Heart right ventricle (tissue), 16 donors: Measurements from ENCODE around the gene RBBP8NL. TPM values are rescaled to one million over a fixed set of nuclear protein-coding genes. Genes with fewer than 3 reads are reported as not detected.
"Not testable (repeated sequence)": the region's sequence is repeated elsewhere in the genome, so short reads cannot be mapped to it uniquely, and the experiment has no call there.

Source experiments
- ATAC-seq, 8 donors: fragments of 200-7000 bp; cut with Tn5 transposase; one replicate each; pipeline ENCODE4 v1.9.1; 2020; ENCODE audit warnings: mild to moderate bottlenecking in 8 of 8, moderate library complexity in 8 of 8, moderate number of reproducible peaks in 1 of 8
- DNase-seq, 2 donors: peaks; one replicate each; pipeline ENCODE4 v3.0.0-alpha.2; 2020
- H3K27ac ChIP-seq, 10 donors: fragments of 200-600 bp; sonication (generic) in 2 of 10; one replicate each; pipeline versions ENCODE4 v1.5.0 to v1.8.0; 2020 to 2022; ENCODE audit warnings: mild to moderate bottlenecking in 3 of 10
- H3K27me3 ChIP-seq, 7 donors: fragments of 200-600 bp; one replicate each; pipeline ENCODE4 v1.8.0; 2021 to 2022; ENCODE audit warnings: mild to moderate bottlenecking in 2 of 7
- H3K36me3 ChIP-seq, 9 donors: fragments of 200-600 bp; sonication (generic) in 1 of 9; one replicate each; pipeline versions ENCODE4 v1.5.0 to v1.8.0; 2020 to 2022; ENCODE audit warnings: mild to moderate bottlenecking in 2 of 9
- H3K4me1 ChIP-seq, 9 donors: fragments of 200-600 bp; sonication (generic) in 1 of 9; one replicate each; pipeline versions ENCODE4 v1.5.0 to v1.8.0; 2020 to 2022; ENCODE audit warnings: mild to moderate bottlenecking in 4 of 9
- H3K4me3 ChIP-seq, 10 donors: fragments of 200-600 bp; sonication (generic) in 2 of 10; one replicate each; pipeline versions ENCODE4 v1.5.0 to v1.8.0; 2020 to 2022; ENCODE audit warnings: mild to moderate bottlenecking in 7 of 10, moderate library complexity in 2 of 10
- H3K9me3 ChIP-seq, 11 donors: fragments of 200-600 bp in 10 of 11; sonication (generic) in 2 of 11; one replicate each; pipeline versions ENCODE4 v1.5.0 to v1.8.0; 2013 to 2022; ENCODE audit warnings: mild to moderate bottlenecking in 2 of 11, control low read depth in 1 of 11, moderate library complexity in 1 of 11
- CTCF ChIP-seq, 9 donors: fragments of 200-600 bp; sonication (generic) in 2 of 9; IDR thresholded peaks; one replicate each; pipeline versions ENCODE4 v1.5.0 to v1.8.0; 2021 to 2022; ENCODE audit warnings: antibody characterized with exemption in 9 of 9, mild to moderate bottlenecking in 5 of 9, moderate library complexity in 1 of 9
- WGBS, 2 donors: extraction: QIAGEN DNeasy Blood & Tissue Kit; methylation state at CpG; one replicate each; pipeline ENCODE4 v1.1.7; 2013; ENCODE audit warnings: inconsistent platforms in 1 of 2; 5-methylcytosine and 5-hydroxymethylcytosine counted together
- intact Hi-C, 10 donors: fragments of 100-400 bp; cut with DNase I; formaldehyde crosslinking; loops; one replicate each; pipeline versions ENCODE4 v1.11.1 to v1.14.2; 2022
- polyA plus RNA-seq, 2 donors: library from polyadenylated mRNA; stranded (reverse); fragments of 200-250 nt; gene quantifications; one replicate each; pipeline ENCODE4 v1.2.3, GENCODE V29; 2013
- total RNA-seq, 10 donors: library from RNA; stranded (reverse); fragmentation: NEBNext Ultra II Directional in 3 of 10; extraction: Animal tissue kit (Norgen Biotek cat#: 25700) in 3 of 10; gene quantifications; one replicate each; pipeline versions ENCODE4 v1.2.1 to v1.2.4, GENCODE V29; 2021 to 2023
- donor health status: Arrhythmogenic right ventricular cardiomyopathy.
- donor health status: ischemic (EF 13 %, LVEDD 7.1; RV severe dilation, severe dysfunction).
- donor health status: healthy with polysubstance abuse.
- donor health status: DM: no; HTN: yes; CAD: no.
- donor health status: DM: no; HTN: no; CAD: no.
- donor health status: ischemic (EF 25% LVEDD 6.9; RV normal size, moderate dysfunction).
- donor health status: ischemic (EF 25% LVEDD 5.7; RV mildly dilated, moderate dysfunction).
- donor health status: healthy.
- donor health status: DM: yes; HTN: yes; CAD: no.
- donor health status: Ischemic cardiomyopathy.
- donor health status: ischemic (EF 35%, LVEDD 5.7; RV mildly dilated, moderate dysfunction).
- donor health status: nonischemic (EF 11% LVEDD 7.7; RV severe dilation, severe dysfunction).
- donor health status: DM: yes; HTN: yes; CAD: no.
- donor health status: PGD.
- donor health status: ischemic (EF 29% LVEDD 5.4; RV normal size, mild dysfunction).
- donor health status: nonischemic (EF 23%, LVEDD 6.1; RV moderate dilation, normal function).

RBBP8NL gene
- total and polyA plus RNA-seq, 12 donors, result not detected

- WGBS, 2 donors, result 53 to 60% methylated on average over 31 of the region's 31 CpGs
- Histone ChIP-seq H3K4me3 (no peak overlapping the region), H3K27ac (no peak overlapping the region), H3K36me3 (no peaks in the 10 kb centered on the region), H3K27me3 (peaks cover 0 to 34% (median 12%) of the 10 kb centered on the region in 7 donors), H3K9me3 (no peaks in the 10 kb centered on the region), H3K4me1 (peaks cover 0 to 5% (median 0%) of the 10 kb centered on the region in 9 donors)
- ATAC-seq (no peak), DNase-seq (no peak)
- intact Hi-C loops, result loop anchor here in 2 of 10 donors (10.0 kb wide), 2 partner anchors 56 to 146 kb away; no protein-coding TSS in a partner anchor
- TF ChIP-seq CTCF (IDR thresholded peaks at IDR 0.05), result no peak
These were observed 1.3 kb upstream of the RBBP8NL start for GRCh38 chr20:62428396-62429295.

- Histone ChIP-seq H3K9me3 (no peaks in the 10 kb centered on the region), H3K4me1 (no peaks in the 10 kb centered on the region), H3K4me3 (no peak overlapping the region), H3K27ac (no peak overlapping the region), H3K36me3 (no peaks in the 10 kb centered on the region), H3K27me3 (peaks cover 0 to 41% (median 18%) of the 10 kb centered on the region in 7 donors)
- ATAC-seq (peak in 1 of 8 donors; percentile 6), DNase-seq (no peak)
- intact Hi-C loops, result loop anchor here in 2 of 10 donors (10.0 kb wide), 2 partner anchors 57 to 147 kb away; no protein-coding TSS in a partner anchor
- TF ChIP-seq CTCF (IDR thresholded peaks at IDR 0.05), result no peak
- 79 to 83% methylated on average over 10 of the region's 10 CpGs for WGBS, 2 donors
These were observed 648 bp upstream of the RBBP8NL start for GRCh38 chr20:62428002-62428372.

GRCh38 chr20:62426699-62427131 lies 624 bp downstream of the RBBP8NL start:
- H3K27me3 ChIP-seq, result peaks cover 0 to 41% (median 18%) of the 10 kb centered on the region in 7 donors
- ATAC-seq (no peak), DNase-seq (no peak)
- no peak for TF ChIP-seq CTCF (IDR thresholded peaks at IDR 0.05)
- no peak overlapping the region for H3K4me3 ChIP-seq
- H3K36me3 ChIP-seq, result no peaks in the 10 kb centered on the region
- WGBS, 2 donors, result 72 to 73% methylated on average over 22 of the region's 22 CpGs
- H3K27ac ChIP-seq, result no peak overlapping the region
- intact Hi-C loops, result loop anchor here in 2 of 10 donors (10.0 kb wide), 2 partner anchors 58 to 148 kb away; no protein-coding TSS in a partner anchor
- no peaks in the 10 kb centered on the region for H3K9me3 ChIP-seq
- no peaks in the 10 kb centered on the region for H3K4me1 ChIP-seq

GRCh38 chr20:62426059-62426348 lies 1.3 kb downstream of the RBBP8NL start:
- not testable (repeated sequence) for H3K9me3 ChIP-seq, DNase-seq
- intact Hi-C loops, result loop anchor here in 2 of 10 donors (10.0 kb wide), 2 partner anchors 59 to 149 kb away; no protein-coding TSS in a partner anchor

More at GRCh38 chr20:62426059-62426348, 1.3 kb downstream of the RBBP8NL start:
- not testable (repeated sequence) for ATAC-seq, H3K4me3 ChIP-seq, H3K4me1 ChIP-seq, H3K36me3 ChIP-seq, H3K27ac ChIP-seq
- H3K27me3 ChIP-seq, result peaks cover 0 to 41% (median 18%) of the 10 kb centered on the region in 7 donors
- WGBS, 2 donors, result 97 to 100% methylated on average over 4 of the region's 4 CpGs
